HG02870 (cell line): ENCODE measurements around the gene SLC43A2.

Experiments used
- ATAC-seq: cut with Tn5 transposase; IDR thresholded peaks from one replicate; pipeline ENCODE4 v1.9.1; 2021; ENCODE audit warnings: mild to moderate bottlenecking, moderate library complexity; ENCODE audit not compliant: unreplicated experiment

SLC43A2 gene

GRCh38 chr17:1625053-1625452 is 3.6 kb downstream of the SLC43A2 start:
- no peak for ATAC-seq

DNA sequence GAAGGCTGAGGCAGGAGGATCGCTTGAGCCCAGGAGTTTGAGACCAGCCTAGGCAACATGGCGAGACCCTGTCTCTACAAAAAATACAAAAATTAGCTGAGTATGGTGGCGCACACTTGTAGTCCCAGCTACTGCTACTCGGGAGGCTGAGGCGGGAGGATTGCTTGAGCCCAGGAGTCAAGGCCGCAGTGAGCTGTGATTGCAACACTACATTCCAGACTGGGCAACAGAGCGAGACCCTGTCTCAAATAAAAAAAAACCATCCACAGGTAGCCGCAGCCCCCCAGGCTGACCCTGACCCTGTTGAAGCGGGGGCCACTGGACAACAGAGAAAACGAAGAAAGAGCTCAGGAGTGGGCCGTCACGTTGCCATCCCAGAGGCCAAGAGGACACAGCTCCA is 4.0 kb downstream of the SLC43A2 start:
- ATAC-seq: no peak

GRCh38 chr17:1623057-1623630 is 5.5 kb downstream of the SLC43A2 start:
- no peak for ATAC-seq

- ATAC-seq: no peak
Measured at GRCh38 chr17:1621273-1621954, 7.2 kb downstream of the SLC43A2 start.

DNA sequence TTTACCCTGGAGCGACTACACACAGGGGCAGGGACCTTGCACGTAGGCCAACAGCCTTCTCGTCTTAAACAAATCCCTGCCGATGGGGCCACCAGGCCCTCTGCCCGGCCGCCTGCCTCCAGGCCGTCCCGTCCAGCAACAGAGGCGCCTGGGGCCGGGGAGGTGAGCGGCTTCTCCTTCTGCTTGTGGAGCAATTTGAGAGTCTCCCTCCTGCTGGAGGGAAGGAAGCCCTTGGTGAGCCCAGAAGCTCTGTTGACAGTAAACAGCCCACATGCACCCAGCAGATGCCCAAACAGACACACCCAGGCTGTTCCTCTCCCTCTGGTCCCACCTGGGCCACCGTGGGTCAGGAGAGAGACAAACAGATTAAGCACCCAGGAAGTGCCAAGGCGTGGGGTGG is 8.1 kb downstream of the SLC43A2 start:
- ATAC-seq: no peak

DNA sequence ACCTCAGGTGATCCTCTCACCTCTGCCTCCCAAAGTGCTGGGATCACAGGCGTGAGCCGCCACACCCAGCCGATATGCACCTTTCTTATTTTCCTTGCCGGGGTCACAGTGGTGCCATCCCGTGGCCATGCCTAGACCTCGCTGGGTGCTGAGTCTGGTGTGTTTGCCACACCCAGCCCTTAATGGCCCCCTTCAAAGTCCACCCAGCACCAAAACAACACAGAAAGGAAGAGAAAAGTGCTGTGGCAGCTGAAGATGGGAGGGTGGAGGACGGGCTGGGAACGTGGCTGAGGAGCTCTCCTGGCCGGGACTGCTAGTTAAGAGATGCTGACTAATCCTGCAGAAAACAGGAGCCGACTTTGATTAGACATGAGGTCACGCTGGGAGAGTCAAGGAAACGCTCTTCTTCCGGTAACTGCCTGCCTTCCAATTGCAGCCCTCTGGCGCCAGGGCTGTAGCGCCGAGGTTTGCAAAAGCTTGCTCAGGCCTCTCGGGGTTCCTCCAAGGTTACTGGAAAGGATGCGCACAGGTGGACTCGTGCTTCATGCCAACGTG is 10.9 kb downstream of the SLC43A2 start:
- no peak for ATAC-seq

- ATAC-seq: no peak
Measured at GRCh38 chr17:1616101-1616500, 12.5 kb downstream of the SLC43A2 start.

GRCh38 chr17:1612400-1612799 is 16.2 kb downstream of the SLC43A2 start:
- ATAC-seq: no peak

DNA sequence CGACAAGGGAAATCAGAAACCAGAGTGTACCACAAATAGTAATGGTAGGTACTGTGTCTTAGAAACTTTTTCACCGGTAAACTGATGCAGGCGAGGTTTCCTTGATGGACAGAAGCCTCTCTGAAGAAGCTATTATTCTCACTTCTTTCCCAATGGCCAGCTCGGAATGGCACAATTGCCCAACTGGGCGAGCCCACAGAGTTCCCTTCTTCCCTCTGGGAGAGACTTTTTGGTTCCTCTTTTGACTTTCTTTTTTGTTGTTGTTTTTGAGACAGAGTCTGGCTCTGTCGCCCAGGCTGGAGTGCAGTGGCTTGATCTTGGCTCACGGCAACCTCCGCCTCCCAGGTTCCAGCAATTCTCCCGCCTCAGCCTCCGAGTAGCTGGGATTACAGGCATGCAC is 16.9 kb downstream of the SLC43A2 start:
- ATAC-seq: no peak

GRCh38 chr17:1608676-1609075 is 20.0 kb downstream of the SLC43A2 start:
- no peak for ATAC-seq

DNA sequence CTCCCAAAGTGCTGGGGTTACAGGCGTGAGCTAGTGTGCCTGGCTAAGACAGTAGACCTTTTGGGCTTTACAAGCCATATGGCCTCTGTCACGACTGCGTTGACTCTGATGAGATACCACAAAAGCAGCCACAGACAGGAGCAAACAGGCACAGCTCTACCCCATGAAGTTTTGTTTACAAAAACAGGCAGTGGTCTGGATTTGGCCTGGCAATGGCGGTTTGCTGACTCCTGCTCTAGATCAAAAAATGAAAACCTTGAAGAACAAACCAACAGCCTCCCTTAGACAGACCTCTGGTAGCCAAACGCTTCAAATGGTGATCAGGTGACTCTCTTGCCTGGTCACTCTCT is 20.7 kb downstream of the SLC43A2 start:
- ATAC-seq: no peak

GRCh38 chr17:1606352-1606985 is 22.2 kb downstream of the SLC43A2 start:
- ATAC-seq: no peak

DNA sequence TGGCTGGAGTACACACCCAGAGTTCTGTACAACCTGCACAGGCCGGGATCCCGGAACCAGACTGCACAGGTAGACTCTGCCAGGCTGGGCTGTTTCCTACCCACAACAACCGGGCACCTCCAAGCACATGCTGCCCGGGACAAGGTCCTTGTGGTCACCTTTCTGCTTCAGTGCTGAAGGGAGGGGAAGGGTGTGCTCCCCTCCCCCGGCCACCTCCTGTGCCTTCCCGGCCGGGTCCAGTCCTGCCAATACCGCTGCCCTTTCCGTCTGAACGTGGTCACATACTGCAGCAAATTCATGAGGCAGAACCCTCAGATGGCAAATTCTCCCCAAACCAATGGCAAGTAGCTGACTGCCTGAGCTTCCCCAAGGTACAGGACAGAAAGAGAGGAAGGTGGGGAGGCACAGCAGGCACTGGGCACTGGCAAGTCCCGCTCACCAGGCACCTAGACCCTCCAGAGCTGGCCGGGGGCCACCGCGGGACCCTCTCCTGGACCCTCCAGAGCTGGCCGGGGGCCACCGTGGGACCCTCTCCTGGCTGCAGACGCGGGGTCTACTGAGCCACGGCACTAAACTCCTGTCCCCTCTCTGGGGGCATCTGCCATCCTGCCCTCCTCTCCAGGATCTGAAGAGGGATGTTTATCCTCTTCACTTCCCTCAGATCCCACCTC is 22.8 kb downstream of the SLC43A2 start:
- no peak for ATAC-seq

DNA sequence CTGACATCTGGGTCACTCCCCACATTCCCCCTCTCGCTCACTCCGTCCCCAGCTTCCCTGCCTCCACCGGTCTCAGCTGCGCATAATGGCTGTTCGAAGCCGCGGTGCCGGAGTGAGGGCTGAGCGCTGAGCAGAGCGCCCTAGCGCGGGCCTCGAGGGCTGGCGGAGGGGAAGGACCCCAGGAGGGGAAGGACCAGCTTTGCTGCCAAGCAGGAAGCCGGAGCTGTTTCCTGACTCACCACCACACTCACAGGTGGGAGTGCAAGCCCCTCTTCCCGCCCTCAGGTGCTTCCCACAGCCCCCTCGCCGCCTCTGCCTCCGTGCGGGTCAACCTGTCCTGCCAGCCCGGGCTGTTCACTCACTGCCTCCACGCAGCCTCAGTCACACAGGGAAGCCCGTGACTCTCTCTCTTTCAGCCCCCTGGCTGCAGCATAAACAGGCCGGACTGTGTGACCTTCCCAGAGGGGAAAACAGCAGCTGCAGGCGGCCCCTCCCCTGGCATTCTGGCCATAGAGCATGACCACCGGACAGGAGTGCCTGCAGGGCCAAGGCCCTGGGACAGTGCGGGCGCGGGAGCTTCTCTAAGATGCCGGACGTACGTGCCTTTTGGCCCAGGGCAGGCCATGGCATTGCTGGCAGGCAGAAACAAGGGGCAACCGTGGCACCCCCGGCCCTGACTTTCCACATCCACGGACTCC is 23.7 kb downstream of the SLC43A2 start:
- ATAC-seq: no peak

- ATAC-seq: no peak
Measured at GRCh38 chr17:1601571-1601970, 27.1 kb downstream of the SLC43A2 start.

GRCh38 chr17:1598399-1599095 is 30.1 kb downstream of the SLC43A2 start:
- no peak for ATAC-seq

DNA sequence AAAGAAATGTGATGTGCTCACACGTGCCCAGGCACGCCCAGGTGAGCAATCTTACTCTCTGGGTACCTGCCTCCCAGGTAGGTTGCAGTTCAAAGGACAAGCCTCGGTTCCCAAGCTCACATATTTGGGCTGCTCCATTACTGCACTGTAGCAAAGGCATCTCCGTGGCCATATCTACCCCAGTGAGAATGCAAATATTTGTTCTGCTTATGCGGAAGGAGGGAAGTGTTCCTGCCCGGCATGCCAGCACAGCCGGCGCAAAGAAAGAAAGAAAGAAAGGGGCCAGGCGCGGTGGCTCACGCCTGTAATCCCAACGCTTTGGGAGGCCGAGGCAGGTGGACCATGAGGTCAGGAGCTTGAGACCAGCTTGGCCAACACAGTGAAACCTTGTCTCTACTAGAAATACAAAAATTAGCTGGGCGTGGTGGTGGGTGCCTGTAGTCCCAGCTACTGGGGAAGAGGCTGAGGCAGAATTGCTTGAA is 30.7 kb downstream of the SLC43A2 start:
- ATAC-seq: no peak

DNA sequence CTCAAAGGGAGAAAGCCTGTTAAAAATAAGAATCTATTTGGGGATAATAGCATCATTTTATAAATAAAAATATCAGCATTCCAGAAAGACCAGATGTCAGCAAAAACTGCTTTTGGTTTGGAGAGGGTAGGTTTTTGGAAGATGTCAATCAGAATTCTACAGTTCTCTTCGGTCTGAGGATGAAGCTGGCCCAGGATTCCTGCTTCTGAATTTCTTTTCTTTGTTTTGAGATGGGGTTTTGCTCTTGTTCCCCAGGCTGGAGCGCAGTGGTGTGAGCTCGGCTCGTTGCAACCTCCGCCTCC is 35.1 kb downstream of the SLC43A2 start:
- ATAC-seq: no peak

GRCh38 chr17:1592751-1593629 is 35.6 kb downstream of the SLC43A2 start:
- ATAC-seq: no peak
